ENCODE results near the gene LPAR3.

LPAR3 gene

DNA sequence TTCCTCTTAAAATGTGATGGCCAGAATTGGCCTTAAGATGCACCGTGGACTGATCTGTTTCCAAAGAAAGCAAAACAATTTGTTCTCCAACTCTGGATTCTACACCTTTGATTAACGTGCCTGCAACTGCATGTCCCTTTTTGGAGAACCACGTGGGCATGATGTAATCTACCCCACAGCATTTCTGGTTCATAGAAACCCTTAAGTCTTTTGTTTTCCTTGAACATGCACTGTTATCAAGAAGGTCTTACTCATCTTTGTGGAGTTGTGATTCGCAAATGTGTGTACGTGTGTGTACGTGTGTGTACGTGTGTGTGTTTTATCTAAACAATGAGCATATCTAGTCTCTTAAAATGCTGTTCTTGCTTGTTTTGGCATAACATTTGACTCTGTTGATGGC, 57.8 kb downstream of the LPAR3 start:
- in situ Hi-C loops (cut with MboI; ENCODE audit: low sequenced_read_pairs, unreplicated experiment): no loop called here
- no peak for DNase-seq (ENCODE audit: low spot score)
- no peak for TF ChIP-seq CTCF (IDR thresholded peaks at IDR 0.05; ENCODE audit: borderline replicate concordance, control extremely low read depth, extremely low read depth, insufficient read depth, missing control alignments)

DNA sequence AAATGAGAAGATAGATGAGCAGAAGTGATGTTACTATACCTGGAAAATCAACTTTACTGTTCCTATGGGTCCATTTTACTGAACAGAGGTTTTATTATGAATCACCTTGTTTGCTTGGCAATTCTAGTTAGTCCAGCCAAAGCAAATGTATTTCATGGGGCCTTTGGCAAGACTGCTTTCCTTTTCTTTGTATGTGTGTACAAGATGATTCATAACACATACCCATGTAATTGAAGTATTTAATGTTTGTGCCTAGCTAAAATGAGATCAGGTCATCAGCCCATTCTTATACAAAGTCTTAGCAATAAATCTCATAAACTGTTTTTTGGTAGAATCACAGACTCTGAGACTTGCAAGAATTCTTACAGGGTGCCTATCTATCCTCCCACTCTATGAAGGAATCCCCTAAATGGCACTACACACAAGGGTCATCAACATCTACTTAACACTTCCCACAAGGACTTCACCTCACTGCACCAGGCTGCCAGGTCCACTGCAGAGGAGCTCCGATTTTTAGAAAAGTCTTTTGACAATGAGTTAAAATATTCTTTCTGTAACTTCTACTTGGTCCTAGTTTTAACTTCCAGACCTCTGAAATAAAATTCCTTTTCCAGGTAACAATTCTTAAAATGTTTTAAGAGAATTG, 58.5 kb downstream of the LPAR3 start:
- no peak for DNase-seq (ENCODE audit: low spot score)
- TF ChIP-seq CTCF (IDR thresholded peaks at IDR 0.05; ENCODE audit: borderline replicate concordance, control extremely low read depth, extremely low read depth, insufficient read depth, missing control alignments): no peak
- in situ Hi-C loops (cut with MboI; ENCODE audit: low sequenced_read_pairs, unreplicated experiment): no loop called here

DNA sequence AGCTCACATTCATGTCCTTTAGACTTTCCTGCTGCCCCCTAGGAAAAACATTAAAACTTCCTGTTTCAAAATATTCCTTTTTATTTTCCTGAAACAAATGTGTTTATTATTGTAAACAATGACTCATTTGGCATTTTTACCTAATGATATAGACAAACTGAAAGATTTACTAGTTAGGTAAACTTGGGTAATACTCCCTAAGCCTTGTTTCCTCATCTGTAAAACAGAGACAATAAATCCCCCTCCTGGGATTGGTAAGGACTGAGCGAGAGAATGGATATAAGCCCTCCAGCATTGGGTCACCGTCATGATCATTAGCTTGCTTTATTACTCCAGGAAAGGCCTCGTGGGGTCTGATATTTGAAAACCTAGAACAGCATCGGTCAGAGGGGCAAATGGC, 59.8 kb downstream of the LPAR3 start:
- DNase-seq (ENCODE audit: low spot score): no peak
- in situ Hi-C loops (cut with MboI; ENCODE audit: low sequenced_read_pairs, unreplicated experiment): no loop called here
- no peak for TF ChIP-seq CTCF (IDR thresholded peaks at IDR 0.05; ENCODE audit: borderline replicate concordance, control extremely low read depth, extremely low read depth, insufficient read depth, missing control alignments)

GRCh38 chr1:84830136-84830535, 62.9 kb downstream of the LPAR3 start:
- no peak for DNase-seq (ENCODE audit: low spot score)
- in situ Hi-C loops (cut with MboI; ENCODE audit: low sequenced_read_pairs, unreplicated experiment): no loop called here
- no peak for TF ChIP-seq CTCF (IDR thresholded peaks at IDR 0.05; ENCODE audit: borderline replicate concordance, control extremely low read depth, extremely low read depth, insufficient read depth, missing control alignments)

GRCh38 chr1:84827976-84828375, 65.0 kb downstream of the LPAR3 start:
- TF ChIP-seq CTCF (IDR thresholded peaks at IDR 0.05; ENCODE audit: borderline replicate concordance, control extremely low read depth, extremely low read depth, insufficient read depth, missing control alignments): no peak
- no peak for DNase-seq (ENCODE audit: low spot score)
- in situ Hi-C loops (cut with MboI; ENCODE audit: low sequenced_read_pairs, unreplicated experiment): no loop called here

DNA sequence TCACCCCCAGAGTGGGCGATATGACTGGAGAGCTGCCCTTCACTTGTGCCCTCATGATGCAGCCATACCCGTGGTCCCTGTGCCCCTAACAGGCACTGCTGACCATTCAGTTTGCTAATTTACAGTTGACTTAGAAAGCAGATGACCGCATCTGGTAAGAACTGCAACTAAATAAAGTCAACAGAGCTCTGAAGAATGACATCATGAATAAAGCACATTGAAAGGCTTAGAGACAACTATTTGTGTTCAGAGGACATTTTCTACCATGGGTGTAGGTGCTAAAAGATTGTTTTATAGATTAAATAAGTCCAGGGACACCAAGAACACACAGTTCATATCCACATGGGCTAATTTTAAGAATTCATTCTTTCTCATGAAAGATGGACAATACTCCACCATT, 65.5 kb downstream of the LPAR3 start:
- in situ Hi-C loops (cut with MboI; ENCODE audit: low sequenced_read_pairs, unreplicated experiment): no loop called here
- no peak for DNase-seq (ENCODE audit: low spot score)
- no peak for TF ChIP-seq CTCF (IDR thresholded peaks at IDR 0.05; ENCODE audit: borderline replicate concordance, control extremely low read depth, extremely low read depth, insufficient read depth, missing control alignments)
